Measurements from ENCODE around the gene UIMC1.

UIMC1 gene

DNA sequence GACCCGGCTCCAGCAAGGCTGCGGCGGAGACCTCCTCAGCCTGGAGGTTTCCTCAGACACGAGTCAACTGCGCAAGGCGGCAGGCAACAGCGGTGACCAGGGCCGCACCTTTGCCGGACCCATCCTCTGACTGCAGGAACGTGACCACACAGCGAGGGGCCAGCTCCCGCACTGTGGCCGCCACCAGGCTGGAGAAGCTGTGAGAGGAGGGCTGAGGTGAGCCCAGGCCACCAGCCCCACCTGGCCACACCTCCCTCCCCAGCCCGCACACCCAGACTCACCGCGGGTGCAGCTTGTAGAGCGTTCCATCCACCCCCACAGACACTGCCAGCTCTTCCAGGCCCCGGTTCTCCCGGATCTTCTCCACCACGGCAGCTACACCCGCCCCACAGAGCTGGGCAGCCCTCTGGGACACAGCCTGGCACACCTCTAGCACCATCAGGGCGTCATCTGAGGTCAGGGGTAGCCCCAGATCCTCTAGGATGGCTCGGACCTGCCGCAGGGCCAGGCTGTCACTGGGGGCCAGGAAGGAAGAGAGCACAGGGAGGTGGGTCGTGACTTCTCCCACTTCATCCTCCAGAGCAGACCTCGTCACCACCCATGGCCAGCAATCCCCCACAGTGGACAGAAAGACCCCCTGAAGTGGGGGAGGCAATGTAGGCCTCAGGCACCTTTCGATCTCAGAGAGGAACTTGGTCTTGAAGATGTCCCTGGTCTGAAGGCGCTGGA is 125.4 kb downstream of the UIMC1 start:
- H3K4me3 ChIP-seq (ENCODE audit: low read depth, low read length) = no peak overlapping the region
- no peak for DNase-seq (ENCODE audit: low read depth)
- TF ChIP-seq, protein P1, sequence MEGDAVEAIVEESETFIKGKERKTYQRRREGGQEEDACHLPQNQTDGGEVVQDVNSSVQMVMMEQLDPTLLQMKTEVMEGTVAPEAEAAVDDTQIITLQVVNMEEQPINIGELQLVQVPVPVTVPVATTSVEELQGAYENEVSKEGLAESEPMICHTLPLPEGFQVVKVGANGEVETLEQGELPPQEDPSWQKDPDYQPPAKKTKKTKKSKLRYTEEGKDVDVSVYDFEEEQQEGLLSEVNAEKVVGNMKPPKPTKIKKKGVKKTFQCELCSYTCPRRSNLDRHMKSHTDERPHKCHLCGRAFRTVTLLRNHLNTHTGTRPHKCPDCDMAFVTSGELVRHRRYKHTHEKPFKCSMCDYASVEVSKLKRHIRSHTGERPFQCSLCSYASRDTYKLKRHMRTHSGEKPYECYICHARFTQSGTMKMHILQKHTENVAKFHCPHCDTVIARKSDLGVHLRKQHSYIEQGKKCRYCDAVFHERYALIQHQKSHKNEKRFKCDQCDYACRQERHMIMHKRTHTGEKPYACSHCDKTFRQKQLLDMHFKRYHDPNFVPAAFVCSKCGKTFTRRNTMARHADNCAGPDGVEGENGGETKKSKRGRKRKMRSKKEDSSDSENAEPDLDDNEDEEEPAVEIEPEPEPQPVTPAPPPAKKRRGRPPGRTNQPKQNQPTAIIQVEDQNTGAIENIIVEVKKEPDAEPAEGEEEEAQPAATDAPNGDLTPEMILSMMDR (IDR thresholded peaks at IDR 0.05; ENCODE audit: low read depth, low read length, missing control alignments) = no peak

DNA sequence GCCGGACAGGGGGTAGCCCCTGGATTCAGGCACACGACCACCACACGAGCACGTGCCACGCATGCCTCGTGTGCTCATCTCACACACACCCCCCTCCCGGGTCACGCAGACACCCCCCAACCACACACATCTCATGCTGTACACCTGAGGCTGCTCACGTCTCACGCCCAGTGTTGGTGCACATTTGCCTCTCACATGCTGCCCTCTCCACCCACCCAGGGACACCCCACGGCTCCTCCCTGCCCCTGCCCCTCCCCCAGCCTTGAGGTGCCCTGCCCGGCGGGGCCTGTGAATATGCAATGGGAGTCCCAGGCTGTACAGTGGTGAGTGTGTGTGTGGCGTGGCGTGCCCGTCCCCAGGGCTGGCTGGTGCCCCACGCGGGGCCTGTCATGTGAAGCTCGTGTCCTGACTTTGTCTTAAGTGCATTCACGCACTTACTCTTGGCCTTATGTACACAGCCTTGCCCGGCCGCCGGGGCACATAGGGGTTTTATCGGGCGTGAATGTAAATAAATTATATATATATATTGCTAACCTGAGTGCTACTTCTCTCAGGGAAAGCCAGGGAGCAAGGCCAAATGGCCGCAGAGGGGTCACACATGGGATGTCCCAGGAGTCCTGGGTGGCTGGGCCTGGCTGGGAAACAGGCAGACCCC is 126.1 kb downstream of the UIMC1 start:
- DNase-seq (ENCODE audit: low read depth) = no peak
- no peak overlapping the region for H3K4me3 ChIP-seq (ENCODE audit: low read depth, low read length)
- TF ChIP-seq, protein P1 (IDR thresholded peaks at IDR 0.05; ENCODE audit: low read depth, low read length, missing control alignments) = no peak

DNA sequence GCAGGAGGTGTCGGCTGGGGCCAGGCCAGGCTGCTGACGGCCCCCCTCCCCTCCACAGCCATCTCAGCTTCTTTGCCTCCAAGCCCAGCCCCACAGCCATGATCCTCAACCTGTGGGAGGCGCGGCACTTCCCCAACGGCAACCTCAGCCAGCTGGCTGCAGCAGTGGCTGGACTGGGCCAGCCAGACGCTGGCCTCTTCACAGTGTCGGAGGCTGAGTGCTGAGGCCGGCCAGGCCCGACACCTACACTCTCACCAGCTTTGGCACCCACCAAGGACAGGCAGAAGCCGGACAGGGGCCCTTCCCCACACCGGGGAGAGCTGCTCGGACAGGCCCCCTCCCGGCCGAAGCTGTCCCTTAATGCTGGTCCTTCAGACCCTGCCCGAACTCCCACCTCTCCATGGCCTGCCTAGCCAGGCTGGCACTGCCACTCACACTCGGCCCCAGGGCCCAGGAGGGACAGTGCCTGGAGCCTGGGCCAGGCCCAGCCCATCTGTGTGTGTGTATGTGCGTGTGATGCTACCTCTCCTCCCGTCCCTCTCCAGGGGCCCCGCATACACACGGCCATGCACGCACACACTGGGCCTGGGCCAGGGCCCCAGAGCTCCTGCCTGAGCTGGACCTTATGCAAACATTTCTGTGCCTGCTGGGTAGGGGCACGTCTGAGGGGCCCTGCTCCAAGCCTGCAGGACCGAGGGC is 126.8 kb downstream of the UIMC1 start:
- TF ChIP-seq, protein P1 (IDR thresholded peaks at IDR 0.05; ENCODE audit: low read depth, low read length, missing control alignments) = no peak
- no peak for DNase-seq (ENCODE audit: low read depth)

DNA sequence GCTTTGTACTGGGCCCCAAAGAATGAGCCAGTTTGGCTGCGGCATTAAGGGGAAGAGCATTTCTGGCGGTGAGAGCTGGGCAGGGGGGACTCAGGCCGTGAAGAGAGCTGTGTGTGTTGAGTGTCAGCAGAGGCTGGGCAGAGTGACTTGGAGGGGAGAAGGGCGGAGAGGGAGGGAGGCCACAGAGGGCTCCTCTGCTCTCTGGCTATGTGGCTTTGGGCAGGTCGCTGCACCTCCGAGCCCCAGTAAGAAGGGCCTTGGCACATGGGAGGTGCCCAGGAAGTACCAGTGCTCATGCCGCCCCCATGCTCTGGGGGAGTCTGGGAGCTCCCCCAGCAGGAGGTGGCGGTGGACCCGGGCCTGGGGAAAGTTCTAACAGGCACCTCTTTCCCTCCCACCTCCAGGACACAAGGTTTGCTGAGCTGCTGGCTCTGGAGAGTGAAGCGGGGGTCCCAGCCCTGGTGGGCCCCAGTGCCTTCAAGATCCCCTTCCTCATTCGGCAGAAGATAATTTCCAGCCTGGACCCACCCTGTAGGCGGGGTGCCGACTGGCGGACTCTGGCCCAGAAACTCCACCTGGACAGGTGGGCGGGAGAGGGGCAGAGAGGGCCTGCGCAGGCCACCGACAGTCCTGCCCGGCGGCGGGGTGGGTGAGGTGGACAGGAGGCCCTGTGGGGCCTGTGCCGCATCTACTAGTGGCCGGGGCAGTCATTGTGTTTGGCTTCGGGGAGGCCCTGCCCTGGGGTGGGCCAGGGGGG is 127.5 kb downstream of the UIMC1 start:
- TF ChIP-seq, protein P1 (IDR thresholded peaks at IDR 0.05; ENCODE audit: low read depth, low read length, missing control alignments) = no peak
- no peak for DNase-seq (ENCODE audit: low read depth)
- H3K4me3 ChIP-seq (ENCODE audit: low read depth, low read length) = no peak overlapping the region

More for the DNA sequence above, 126.8 kb downstream of the UIMC1 start:
- H3K4me3 ChIP-seq (ENCODE audit: low read depth, low read length) = no peak overlapping the region

DNA sequence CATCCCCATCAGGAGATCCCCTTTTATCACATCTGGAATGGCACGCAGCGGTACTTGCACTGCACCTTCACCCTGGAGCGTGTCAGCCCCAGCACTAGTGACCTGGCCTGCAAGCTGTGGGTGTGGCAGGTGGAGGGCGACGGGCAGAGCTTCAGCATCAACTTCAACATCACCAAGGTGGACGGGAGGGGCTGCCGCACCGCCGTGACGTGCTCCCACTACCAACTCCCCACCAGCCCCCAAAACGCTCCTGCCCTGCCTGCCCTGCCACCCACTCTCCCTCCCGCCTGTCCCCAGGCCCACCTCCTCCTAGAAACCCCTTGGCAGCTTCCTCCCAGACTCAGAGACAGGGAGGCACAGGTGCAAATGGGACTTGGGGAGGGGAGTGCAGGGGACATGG is 128.1 kb downstream of the UIMC1 start:
- TF ChIP-seq, protein P1 (IDR thresholded peaks at IDR 0.05; ENCODE audit: low read depth, low read length, missing control alignments) = no peak
- DNase-seq (ENCODE audit: low read depth) = no peak
- no peak overlapping the region for H3K4me3 ChIP-seq (ENCODE audit: low read depth, low read length)

DNA sequence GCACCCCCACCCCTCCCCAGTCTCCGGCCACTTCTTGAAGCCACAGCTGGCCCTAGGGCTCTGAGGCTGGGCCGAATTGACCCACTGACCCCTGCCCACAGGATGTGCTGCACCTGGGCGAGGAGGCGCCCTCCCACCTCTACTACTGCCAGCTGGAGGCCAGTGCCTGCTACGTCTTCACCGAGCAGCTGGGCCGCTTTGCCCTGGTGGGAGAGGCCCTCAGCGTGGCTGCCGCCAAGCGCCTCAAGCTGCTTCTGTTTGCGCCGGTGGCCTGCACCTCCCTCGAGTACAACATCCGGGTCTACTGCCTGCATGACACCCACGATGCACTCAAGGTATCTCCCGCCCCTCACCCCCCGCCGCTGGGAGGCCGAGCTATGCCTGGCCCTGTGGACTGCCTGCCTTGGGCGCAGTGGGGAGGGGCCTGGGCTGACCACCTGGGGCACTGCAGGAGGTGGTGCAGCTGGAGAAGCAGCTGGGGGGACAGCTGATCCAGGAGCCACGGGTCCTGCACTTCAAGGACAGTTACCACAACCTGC is 128.7 kb downstream of the UIMC1 start:
- DNase-seq (ENCODE audit: low read depth) = no peak
- TF ChIP-seq, protein P1 (IDR thresholded peaks at IDR 0.05; ENCODE audit: low read depth, low read length, missing control alignments) = no peak
- no peak overlapping the region for H3K4me3 ChIP-seq (ENCODE audit: low read depth, low read length)
